ENCODE measurements around the gene RTL1.

Gene RTL1

GRCh38 chr14:100851946-100852620, 51.4 kb downstream of the RTL1 start:
- no peaks in the 10 kb centered on the region for H3K9me2 ChIP-seq (replicated peaks; ENCODE audit: control insufficient read depth, low read length)
- H3K27ac ChIP-seq (ENCODE audit: low read depth, low read length): no peak overlapping the region
- H3K9me3 ChIP-seq (ENCODE audit: control insufficient read depth, insufficient read depth, low read length): no peaks in the 10 kb centered on the region
- H3K4me2 ChIP-seq (ENCODE audit: low read length): no peak overlapping the region
- H3K4me3 ChIP-seq (ENCODE audit: low read length): no peak overlapping the region
- no peaks in the 10 kb centered on the region for H4K20me1 ChIP-seq (ENCODE audit: control insufficient read depth, insufficient read depth, low read depth, low read length)
- H3K4me1 ChIP-seq (ENCODE audit: control insufficient read depth, low read length): no peaks in the 10 kb centered on the region
- no peaks in the 10 kb centered on the region for H3K36me3 ChIP-seq (ENCODE audit: control insufficient read depth, low read length)
- no peak for TF ChIP-seq EZH2phosphoT487 (IDR thresholded peaks at IDR 0.05; ENCODE audit: borderline replicate concordance, low read length)
- no peak for TF ChIP-seq CTCF (IDR thresholded peaks at IDR 0.05; ENCODE audit: low read depth, low read length, poor library complexity, severe bottlenecking)
- H3K27me3 ChIP-seq (ENCODE audit: control insufficient read depth, low read length): no peaks in the 10 kb centered on the region
- no peaks in the 10 kb centered on the region for H3F3A ChIP-seq (ENCODE audit: control insufficient read depth, insufficient read depth)
- H3K79me2 ChIP-seq (ENCODE audit: control insufficient read depth, low read length): no peaks in the 10 kb centered on the region

GRCh38 chr14:100851586-100851916, 52.0 kb downstream of the RTL1 start:
- Histone ChIP-seq H3K4me1 (ENCODE audit: control insufficient read depth, low read length) (no peaks in the 10 kb centered on the region), H3K4me3 (ENCODE audit: low read length) (no peak overlapping the region), H3K27ac (ENCODE audit: low read depth, low read length) (no peak overlapping the region), H3K4me2 (ENCODE audit: low read length) (no peak overlapping the region), H4K20me1 (ENCODE audit: control insufficient read depth, insufficient read depth, low read depth, low read length) (no peaks in the 10 kb centered on the region), H3K36me3 (ENCODE audit: control insufficient read depth, low read length) (no peaks in the 10 kb centered on the region), H3F3A (ENCODE audit: control insufficient read depth, insufficient read depth) (no peaks in the 10 kb centered on the region), H3K27me3 (ENCODE audit: control insufficient read depth, low read length) (no peaks in the 10 kb centered on the region), H3K79me2 (ENCODE audit: control insufficient read depth, low read length) (no peaks in the 10 kb centered on the region), H3K9me2 (replicated peaks; ENCODE audit: control insufficient read depth, low read length) (no peaks in the 10 kb centered on the region), H3K9me3 (ENCODE audit: control insufficient read depth, insufficient read depth, low read length) (no peaks in the 10 kb centered on the region)
- TF ChIP-seq EZH2phosphoT487 (IDR thresholded peaks at IDR 0.05; ENCODE audit: borderline replicate concordance, low read length) (no peak), CTCF (IDR thresholded peaks at IDR 0.05; ENCODE audit: low read depth, low read length, poor library complexity, severe bottlenecking) (no peak)

- no peaks in the 10 kb centered on the region for H3K36me3 ChIP-seq (ENCODE audit: control insufficient read depth, low read length)
- TF ChIP-seq CTCF (IDR thresholded peaks at IDR 0.05; ENCODE audit: low read depth, low read length, poor library complexity, severe bottlenecking): peak; percentile 87
- no peak for TF ChIP-seq EZH2phosphoT487 (IDR thresholded peaks at IDR 0.05; ENCODE audit: borderline replicate concordance, low read length)
- H3K4me3 ChIP-seq (ENCODE audit: low read length): no peak overlapping the region
- H3K27ac ChIP-seq (ENCODE audit: low read depth, low read length): no peak overlapping the region
- no peaks in the 10 kb centered on the region for H3K9me2 ChIP-seq (replicated peaks; ENCODE audit: control insufficient read depth, low read length)
- no peaks in the 10 kb centered on the region for H3K4me1 ChIP-seq (ENCODE audit: control insufficient read depth, low read length)
- no peaks in the 10 kb centered on the region for H3F3A ChIP-seq (ENCODE audit: control insufficient read depth, insufficient read depth)
- no peaks in the 10 kb centered on the region for H3K27me3 ChIP-seq (ENCODE audit: control insufficient read depth, low read length)
- H3K4me2 ChIP-seq (ENCODE audit: low read length): no peak overlapping the region
- H3K9me3 ChIP-seq (ENCODE audit: control insufficient read depth, insufficient read depth, low read length): no peaks in the 10 kb centered on the region
- no peaks in the 10 kb centered on the region for H3K79me2 ChIP-seq (ENCODE audit: control insufficient read depth, low read length)
- H4K20me1 ChIP-seq (ENCODE audit: control insufficient read depth, insufficient read depth, low read depth, low read length): no peaks in the 10 kb centered on the region
Measured at GRCh38 chr14:100850841-100851585, 52.5 kb downstream of the RTL1 start.

Measured in DOHH2 (cell line).